HG03280 (cell line): ENCODE results near the gene FCHO2.
"Not testable (repeated sequence)": the region's sequence is repeated elsewhere in the genome, so short reads cannot be mapped to it uniquely, and the experiment has no call there.

Experiments
- ATAC-seq: cut with Tn5 transposase; IDR thresholded peaks from one replicate; pipeline ENCODE4 v1.9.1; 2021; ENCODE audit warnings: mild to moderate bottlenecking, moderate library complexity; ENCODE audit not compliant: unreplicated experiment

The FCHO2 gene

DNA sequence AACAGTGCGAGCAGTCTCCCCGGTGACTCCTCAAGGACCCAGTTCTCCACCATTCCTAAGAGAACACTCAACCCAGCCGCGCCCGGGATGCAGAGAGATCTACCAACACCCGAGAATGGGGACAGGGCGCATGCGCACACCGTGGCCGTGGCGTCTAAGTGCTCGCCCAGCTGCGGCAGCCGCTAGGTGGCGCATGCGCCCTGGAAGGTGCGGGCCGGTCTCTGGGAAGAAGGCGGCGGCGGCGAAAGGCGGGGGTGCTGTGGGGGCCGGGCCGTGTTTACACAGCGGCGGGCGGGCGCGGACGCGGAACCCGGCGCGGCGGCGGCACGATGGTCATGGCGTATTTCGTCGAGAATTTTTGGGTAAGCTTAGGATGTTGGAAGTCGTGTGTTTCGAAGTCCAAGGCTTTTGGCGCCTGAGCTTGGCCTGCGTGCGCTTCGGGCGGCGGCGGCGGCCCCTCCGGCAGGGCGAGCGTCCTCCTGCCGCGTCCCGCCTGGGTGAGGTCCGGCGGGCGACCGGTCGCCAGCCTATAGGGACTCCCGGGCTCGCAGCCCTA, at the start of gene FCHO2:
Gene FCHO2, plus strand, starts transcription at position 274 of the 556 bp plus-strand sequence. Its CDS starts 56 bp downstream, at position 330.
- peak; percentile 95 for ATAC-seq

GRCh38 chr5:72906806-72907205, 49.0 kb upstream of the FCHO2 start:
- ATAC-seq: no peak

DNA sequence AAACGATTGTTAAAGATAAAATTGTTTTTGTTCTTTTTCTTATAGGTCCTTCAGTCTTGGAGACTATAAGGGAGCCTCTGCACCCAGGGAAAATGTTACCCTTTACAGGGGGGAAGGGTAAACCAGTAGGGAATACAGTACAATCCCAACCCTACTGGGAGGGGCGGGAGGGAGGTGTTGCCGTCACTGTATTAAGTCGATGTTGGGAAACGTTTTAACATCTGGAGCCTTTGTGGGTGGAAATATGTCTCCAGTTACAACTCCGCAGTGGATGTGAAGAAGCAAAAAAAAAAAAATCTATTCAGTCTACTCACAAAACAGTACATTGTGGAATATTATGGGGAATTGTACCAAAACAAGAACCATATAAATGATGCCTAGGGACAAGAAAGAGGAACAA, 47.2 kb upstream of the FCHO2 start:
- ATAC-seq: no peak

- no peak for ATAC-seq
These were observed 38.5 kb upstream of the FCHO2 start for GRCh38 chr5:72917371-72917776.

DNA sequence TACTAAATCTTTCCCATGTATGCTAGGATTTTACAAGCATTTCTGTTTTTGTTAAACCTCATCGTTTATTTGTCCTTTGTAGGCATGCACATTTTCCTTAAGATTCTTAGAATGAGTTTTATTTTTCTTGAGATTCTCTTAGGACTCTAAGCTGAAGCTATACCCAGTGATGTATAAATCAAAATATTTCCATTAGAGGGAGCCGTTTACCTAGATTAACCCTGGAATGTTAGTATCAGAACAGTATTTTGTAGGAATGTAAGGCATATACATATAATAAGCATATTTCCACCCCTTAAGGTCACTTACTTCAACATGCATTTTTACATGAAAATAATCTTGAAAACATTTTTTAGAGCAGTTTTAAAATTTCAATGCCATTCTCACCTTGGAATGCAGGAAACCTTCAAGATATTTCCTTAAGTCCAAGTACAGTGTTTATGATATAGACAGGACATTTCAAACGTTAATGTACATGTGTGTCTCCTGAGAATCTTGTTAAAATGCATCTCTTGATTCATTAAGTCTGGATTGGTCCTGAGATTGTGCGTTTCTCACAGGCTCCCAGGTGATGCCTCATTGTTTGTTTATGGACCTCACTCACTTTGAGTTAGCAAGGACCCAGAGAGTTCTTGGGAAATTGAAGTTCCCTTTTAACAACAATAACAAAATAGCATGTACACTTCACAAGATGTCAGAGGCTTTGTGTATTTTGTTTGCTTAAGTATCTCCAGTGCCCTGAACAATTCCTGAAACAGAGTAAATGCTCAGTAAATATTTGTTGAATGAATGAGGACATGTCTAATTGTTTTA, 34.9 kb upstream of the FCHO2 start:
- ATAC-seq: no peak

DNA sequence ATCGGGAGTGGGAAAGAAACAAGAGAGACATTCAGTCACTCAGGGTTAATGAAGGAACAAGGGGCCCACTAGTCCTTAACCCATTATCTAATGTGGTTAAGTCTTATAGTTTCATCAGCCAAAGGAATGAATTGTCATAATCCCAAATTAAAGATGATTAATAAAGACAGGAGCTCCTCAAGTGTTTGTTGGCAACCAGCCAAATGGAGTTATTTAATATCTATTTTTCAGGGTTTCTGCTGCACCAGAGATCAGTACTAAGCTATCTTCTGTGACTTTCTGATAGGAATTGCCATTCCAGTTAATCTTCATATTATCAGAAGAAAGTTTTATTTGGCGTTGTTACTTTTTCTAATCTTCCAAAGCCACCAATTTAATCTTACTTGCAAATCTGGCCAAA, 34.0 kb upstream of the FCHO2 start:
- ATAC-seq: no peak

DNA sequence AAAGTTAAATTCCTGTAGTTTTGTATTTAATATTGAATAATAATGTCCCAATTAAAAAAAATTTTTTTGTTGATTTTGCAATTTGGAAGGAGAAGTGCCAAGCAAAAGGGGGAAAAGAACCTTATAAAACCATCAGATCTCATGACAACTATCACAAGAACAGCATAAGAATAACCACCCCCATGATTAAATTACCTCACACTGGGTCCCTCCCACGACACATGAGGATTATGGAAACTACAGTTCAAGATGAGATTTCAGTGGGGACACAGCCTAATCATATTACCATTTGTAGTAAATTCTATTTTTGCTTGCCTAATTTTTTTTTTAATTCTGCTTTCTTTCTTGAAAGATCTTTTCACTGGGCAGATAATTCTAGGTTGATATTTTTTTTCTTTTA, 33.4 kb upstream of the FCHO2 start:
- no peak for ATAC-seq

DNA sequence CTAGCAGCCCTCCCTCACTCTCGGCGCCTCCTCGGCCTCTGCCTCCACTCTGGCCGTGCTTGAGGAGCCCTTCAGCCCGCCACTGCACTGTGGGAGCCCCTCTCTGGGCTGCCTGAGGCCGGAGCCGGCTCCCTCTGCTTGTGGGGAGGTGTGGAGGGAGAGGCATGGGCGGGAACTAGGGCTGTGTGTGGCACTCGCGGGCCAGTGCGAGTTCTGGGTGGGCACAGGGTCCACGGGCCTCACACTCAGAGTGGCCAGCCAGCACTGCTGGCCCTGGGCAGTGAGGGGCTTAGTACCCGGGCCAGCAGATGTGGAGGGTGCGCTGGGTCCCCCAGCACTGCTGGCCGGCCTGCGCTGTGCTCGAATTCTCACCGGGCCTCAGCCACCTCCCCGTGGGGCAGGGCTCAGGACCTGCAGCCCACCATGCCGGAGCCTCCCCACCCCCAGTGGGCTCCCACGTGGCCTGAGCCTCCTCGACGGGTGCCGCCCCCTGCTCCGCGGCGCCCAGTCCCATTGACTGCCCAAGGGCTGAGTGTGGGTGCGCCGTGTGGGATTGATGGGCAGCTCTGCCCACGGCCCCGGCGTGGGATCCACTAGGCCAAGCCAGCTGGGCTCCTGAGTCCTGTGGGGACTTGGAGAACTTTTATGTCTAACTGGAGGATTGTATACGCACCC, 30.4 kb upstream of the FCHO2 start:
- ATAC-seq: no peak

GRCh38 chr5:72932686-72933085, 23.2 kb upstream of the FCHO2 start:
- ATAC-seq: not testable (repeated sequence)

- ATAC-seq: not testable (repeated sequence)
These were observed 20.7 kb upstream of the FCHO2 start for GRCh38 chr5:72934953-72935725.

GRCh38 chr5:72936893-72937292, 18.9 kb upstream of the FCHO2 start:
- ATAC-seq: no peak

GRCh38 chr5:72937517-72938061, 18.3 kb upstream of the FCHO2 start:
- ATAC-seq: no peak

DNA sequence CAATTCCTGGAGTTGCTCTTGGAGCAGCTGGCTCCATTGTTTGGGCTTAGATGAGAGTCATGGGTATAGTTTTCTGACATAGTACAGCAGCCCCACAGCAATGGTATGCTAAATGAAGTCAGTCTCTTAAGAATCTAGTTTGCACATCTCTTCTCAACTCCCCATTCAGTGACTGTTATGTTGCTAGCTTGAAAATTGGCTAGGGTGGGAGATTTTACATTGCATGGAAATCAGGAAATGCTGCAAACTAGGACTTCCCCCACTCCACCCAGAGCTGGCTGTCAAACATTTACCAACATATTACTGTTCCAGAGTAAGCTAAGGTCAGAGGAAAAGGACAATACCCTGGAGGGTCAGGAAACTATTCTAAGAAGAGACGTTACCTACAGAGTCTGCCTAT, 17.6 kb upstream of the FCHO2 start:
- ATAC-seq: no peak

GRCh38 chr5:72940082-72940481, 15.8 kb upstream of the FCHO2 start:
- no peak for ATAC-seq

DNA sequence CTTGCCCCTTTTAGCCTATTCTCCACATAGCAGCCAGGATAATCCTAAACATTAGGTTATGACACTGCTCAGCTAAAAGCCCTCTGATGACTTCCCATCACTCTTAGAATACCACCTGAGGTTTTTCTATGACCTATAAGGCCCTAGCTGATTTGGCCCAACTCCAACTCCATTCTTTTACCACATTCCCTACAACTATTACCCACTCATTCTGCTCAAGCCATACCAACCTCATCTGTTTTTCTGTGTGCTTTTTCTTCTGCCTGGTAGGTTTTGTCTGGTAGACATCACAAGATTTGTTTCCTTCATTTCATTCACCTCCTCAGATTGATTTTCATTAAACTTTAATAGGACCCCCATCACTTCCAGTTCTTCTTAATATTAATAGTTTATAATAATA, 12.5 kb upstream of the FCHO2 start:
- ATAC-seq: no peak

GRCh38 chr5:72947498-72947897, 8.3 kb upstream of the FCHO2 start:
- ATAC-seq: no peak

GRCh38 chr5:72949481-72949880, 6.4 kb upstream of the FCHO2 start:
- ATAC-seq: no peak

GRCh38 chr5:72951671-72952468, 4.0 kb upstream of the FCHO2 start:
- no peak for ATAC-seq

DNA sequence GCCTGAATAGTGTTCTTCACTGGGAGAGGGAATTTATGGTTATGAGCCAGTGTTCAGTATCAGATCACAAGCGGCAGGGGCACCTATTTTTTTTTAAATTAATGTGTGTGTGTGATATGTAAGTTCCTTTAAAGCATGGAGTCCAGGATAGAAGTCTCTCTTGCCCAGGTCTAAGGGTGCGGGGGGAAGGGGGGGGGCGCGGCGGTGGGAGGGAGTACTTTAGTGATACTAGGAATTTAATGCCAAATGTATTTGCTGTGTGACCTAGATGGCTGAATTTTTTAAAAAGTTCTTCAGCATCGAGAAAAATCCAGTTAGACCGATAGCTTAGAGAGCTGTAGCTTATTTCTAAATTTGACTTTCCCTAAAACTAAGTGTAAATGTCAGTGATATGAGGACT, 1.5 kb upstream of the FCHO2 start:
- ATAC-seq: no peak

- ATAC-seq: peak; percentile 40
These were observed 586 bp upstream of the FCHO2 start for GRCh38 chr5:72955143-72955767.
